ENCODE results near the gene DYNC1I1. TPM values are rescaled to one million over a fixed set of nuclear protein-coding genes. Genes with fewer than 3 reads are reported as not detected.
A peak's percentile ranks its signal among the peaks of the same experiment; 100 is the strongest.
"Not testable (repeated sequence)": the region's sequence is repeated elsewhere in the genome, so short reads cannot be mapped to it uniquely, and the experiment has no call there.

DYNC1I1 gene
- total RNA-seq, 1 experiment from 2014 or later, result 1.1 TPM

- peak; percentile 43 for DNase-seq (ENCODE audit: low read depth)
Observed at GRCh38 chr7:95906851-95907250, 134.5 kb downstream of the DYNC1I1 start.

GRCh38 chr7:95907337-95907736 lies 135.0 kb downstream of the DYNC1I1 start:
- no peak for DNase-seq (ENCODE audit: low read depth)

- no peak for DNase-seq (ENCODE audit: low read depth)
Observed at GRCh38 chr7:95908499-95908898, 136.1 kb downstream of the DYNC1I1 start.

- DNase-seq (ENCODE audit: low read depth), result no peak
Observed at GRCh38 chr7:95910341-95910740, 138.0 kb downstream of the DYNC1I1 start.

DNA sequence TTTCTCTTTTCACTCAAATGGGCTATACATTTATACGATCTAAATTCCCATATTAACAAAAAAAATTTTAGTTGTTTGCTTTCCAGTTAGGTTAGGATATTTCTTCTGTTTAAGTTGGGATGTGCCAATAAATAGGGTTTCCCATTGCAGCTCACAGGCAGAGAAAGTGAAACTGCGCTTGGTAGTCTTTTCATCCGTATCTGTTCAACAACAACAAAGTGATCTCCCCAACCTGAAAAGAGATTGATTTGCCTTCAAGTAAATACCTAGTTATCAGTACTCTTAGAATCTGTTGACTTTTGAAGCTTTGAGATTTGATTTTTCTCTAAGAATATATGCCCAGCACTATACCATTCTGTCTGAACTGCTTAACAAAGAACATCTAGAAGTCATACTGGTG lies 143.4 kb downstream of the DYNC1I1 start:
- no peak for DNase-seq (ENCODE audit: low read depth)

DNA sequence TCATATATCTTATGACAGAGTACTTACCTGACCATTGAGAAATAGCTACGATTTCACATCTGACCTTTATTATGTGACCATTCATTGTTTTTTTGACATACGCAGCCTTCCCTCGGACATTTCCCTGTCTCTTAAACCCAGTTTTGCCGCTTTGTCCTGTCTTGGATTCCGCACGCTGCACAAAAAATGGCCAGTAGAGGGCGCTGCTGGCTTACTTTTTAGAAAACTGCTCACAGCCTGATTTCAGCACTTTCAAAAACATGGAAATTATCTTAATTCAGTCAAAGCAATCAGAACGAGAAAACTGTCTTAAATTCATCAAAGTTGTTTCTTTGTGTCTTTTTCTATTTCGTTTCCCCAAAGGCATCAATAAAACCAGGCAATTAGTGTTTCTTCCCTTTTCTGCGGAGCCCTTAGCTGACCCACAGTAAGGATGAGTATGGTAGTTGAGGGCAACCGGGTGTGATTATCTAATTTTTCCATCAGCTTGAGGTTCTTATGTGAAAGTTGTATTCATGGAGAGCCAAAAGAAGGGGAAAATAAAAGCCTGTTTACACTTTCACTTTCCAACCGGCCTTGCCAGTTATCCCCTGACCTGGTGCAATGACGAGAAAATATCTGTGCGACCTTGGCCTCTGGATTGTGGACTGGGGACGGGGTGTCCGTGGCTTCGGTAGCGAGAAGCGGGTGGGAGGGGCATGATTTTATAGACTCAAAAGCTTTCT lies 144.4 kb downstream of the DYNC1I1 start:
- peak; percentile 67 for DNase-seq (ENCODE audit: low read depth)

DNA sequence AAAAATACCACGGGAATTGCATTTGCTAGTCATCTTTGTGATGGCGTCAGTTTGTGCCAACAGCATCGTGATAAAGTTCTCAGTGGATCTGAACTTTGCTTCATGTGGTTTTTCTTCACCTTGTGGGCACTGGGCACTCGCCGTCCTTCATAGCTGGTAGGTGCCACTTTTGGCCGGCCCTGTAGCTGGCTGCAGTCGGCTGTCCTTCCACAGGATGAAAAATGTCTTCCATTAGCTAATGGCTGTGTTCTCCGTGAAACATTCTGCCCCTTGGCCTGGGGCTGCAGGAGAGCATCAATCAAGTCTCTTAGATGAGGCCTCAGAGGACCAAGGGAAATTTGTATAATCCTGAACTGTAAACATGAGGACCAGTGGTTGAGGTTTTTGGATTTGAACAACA lies 145.3 kb downstream of the DYNC1I1 start:
- DNase-seq (ENCODE audit: low read depth), result no peak

GRCh38 chr7:95919556-95919955 lies 147.2 kb downstream of the DYNC1I1 start:
- no peak for DNase-seq (ENCODE audit: low read depth)

DNA sequence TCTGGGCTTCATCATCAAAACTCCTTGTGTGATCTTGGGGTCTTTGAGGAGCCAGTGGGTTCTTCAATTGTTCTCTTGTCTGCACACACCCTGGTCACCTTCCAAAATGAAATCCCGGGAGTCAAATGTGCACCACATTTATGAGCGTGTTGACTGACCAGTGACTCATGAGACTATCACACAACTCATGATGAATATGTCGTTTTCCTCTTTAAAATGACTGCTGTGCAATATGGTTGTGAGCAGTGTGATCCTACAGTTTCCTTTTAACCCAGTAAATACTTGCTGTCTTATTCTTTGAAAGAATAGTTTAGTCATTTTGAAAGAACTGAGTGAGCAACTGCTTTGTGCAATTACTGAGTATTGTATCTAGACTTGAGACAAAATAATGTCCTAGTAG lies 149.2 kb downstream of the DYNC1I1 start:
- DNase-seq (ENCODE audit: low read depth), result peak; percentile 69

DNA sequence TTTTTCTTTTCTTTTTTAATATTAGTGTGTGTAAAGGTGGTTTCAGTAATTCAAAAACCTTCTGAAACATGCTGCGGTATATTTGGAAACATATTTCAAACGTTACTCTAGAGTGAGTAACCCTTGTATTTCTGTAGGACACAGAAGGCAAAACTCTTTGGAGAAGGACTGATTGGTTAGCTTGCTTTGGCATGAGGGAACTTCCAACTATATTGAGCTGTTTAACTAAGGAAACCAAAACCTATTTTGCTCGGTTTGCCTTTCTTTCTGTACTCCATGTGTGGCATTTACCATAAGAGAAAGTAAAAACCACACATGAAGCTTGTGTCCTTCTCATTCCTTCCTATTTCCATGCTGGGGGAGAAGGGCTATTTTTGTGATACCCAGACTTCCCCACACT lies 149.8 kb downstream of the DYNC1I1 start:
- DNase-seq (ENCODE audit: low read depth), result peak; percentile 45

DNA sequence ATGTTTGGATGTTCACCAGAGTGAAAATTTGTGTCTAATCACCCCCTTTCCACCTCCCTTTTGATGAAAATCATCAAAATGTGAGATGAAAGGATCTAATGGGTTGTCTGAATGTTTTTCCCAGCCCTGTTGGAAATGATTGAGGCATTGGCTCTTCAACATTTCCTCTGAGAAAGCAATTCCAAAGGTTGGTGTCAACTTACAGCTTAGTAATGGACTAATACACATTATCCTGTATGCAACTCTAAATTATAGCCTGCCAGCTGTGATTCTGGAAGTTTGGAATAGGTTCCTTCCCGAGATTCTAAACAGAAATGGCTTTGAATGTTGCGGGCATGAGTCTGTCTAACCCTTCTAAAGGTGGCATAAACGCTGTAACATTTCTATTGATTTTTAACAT lies 152.9 kb downstream of the DYNC1I1 start:
- DNase-seq (ENCODE audit: low read depth), result peak; percentile 15

DNA sequence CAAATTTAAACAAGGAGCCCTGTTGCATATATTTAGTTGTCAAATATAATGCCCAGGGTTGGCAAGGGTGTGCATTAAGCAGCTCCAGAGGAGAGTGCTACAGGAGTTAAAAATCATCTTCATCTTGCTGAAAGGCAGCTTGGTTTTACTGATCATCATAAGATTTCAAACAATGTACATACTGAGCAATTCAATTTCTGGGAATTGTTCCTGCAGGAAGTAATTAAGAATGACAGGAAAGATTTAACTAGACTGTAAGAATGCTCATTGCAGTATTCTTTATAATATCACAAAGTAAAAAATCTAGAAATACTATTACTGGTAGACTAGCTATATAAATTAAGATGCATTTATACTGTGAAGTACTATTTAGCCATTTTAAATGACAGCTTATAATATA lies 153.6 kb downstream of the DYNC1I1 start:
- DNase-seq (ENCODE audit: low read depth), result no peak

GRCh38 chr7:95927756-95928155 lies 155.4 kb downstream of the DYNC1I1 start:
- DNase-seq (ENCODE audit: low read depth), result no peak

GRCh38 chr7:95929710-95930280 lies 157.4 kb downstream of the DYNC1I1 start:
- no peak for DNase-seq (ENCODE audit: low read depth)

DNA sequence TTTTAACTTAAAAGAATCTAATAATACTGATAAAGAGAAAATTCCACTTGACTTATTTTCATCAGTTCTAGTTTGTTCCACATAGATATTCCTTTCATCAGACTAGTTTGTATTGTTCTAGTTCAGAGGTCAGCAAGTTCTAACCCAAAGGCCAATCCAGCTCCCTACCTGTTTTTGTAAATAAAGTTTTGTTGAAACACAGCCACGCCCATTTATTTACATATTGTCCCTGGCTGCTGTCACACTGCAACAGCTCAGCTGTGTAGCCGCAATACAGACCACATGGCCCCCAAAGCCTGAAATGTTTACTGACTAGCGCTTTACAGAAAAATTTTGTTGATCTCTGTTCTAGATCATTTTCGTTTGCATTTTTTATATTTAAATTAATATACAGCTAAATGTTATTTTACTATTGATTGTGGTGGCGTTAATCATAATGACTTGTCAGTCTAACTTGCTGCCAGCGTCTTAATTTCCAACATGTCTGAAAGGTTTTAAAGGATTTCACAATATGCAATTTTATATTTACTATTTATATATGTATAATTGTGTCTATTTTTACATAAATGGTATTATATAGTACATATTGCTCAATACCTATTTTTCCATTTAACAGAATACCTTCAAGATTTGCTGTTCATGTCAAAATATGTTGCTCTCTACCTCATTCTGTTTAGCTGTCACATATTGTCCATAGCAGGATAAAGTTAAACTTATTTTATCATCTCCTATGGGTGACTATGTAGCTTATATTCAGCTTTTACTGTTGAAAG lies 159.3 kb downstream of the DYNC1I1 start:
- no peak for DNase-seq (ENCODE audit: low read depth)

DNA sequence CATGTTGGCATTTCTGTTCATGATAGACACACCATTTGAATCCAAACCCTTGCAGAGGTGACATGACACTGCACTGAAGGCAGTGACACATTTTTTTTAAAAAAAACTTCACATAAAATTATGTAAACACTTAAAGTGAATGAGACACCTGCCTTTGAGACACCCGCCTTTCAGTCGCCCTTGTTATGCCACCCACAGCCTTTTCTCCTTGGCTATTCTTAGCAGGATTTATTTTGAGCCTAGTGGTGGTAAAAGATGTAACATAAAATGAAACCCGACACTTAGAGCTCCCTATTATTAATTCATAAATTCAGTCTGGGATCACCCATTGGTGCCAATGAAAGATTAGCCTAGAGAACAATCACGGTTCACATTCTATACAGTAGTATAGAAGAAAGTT lies 161.3 kb downstream of the DYNC1I1 start:
- no peak for DNase-seq (ENCODE audit: low read depth)

DNA sequence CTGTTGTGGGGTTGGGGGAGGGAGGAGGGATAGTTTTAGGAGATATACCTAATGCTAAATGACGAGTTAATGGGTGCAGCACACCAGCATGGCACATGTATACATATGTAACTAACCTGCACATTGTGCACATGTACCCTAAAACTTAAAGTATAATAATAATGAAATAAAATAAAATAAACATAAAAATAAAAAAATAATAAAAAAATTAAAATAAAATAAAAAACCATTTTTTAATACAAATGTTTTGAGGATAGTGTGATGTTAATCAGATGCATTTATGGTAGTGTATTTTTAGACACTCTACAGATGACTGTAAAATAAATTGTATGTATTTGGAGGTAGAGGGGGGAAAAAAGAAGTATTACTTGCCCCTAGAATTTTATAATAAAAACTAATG lies 172.5 kb downstream of the DYNC1I1 start:
- DNase-seq (ENCODE audit: low read depth), result not testable (repeated sequence)

- peak; percentile 30 for DNase-seq (ENCODE audit: low read depth)
Observed at GRCh38 chr7:95950698-95951097, 178.3 kb downstream of the DYNC1I1 start.

DNA sequence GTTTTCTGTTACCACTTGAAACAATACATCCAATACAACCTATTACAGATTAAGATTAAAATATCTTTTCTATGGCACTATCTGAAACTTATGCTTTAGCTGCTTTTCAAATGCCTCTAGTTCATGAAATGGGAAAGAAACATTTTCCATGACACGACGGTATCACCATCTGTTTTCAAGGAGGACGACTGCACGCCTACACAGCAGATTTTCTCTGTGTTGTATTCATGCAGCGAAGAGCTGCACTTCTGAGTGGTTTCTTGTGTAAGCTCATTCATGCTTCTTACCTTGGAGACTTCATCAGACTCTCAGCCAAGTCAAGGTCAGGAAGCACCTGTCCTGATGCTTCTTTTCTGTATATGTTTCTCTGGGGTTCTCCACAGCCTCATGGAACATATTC lies 179.2 kb downstream of the DYNC1I1 start:
- DNase-seq (ENCODE audit: low read depth), result no peak

DNA sequence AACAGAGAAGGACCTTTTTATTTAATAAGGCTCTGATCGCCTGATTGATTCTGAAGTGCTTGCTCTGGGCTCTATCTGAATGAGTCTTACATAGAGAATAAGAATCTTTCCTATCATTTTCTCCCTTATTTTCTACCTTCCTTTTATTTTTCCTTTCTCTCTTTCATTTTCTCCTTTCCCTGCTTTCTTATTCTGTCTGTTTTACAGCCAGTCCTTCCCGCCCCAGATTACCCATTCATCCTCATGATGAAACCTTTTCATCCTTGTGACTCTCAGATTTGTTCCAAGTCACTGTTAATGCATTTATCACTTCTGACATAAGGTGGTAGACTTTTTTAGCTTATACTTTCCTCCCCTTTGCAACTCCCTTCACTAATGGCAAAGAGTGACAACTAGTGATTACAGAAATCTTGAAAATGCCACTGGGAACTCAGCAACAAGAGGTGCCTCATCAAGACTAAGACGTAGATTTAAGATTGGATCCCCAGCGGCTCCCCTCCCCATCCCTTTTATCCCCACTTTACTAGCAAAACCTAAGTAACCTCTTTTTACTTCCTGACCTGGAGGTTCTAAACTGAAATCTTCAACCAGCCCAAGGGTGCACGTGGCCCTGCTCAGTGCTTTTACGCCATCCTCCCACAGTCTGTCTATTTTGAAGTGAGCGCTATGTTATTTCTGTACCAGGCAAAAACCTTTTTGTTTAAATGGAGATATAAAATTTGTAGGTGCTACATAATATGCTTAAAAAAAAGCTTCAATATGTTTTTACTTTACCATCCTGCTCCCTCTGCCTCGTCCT lies 179.8 kb downstream of the DYNC1I1 start:
- DNase-seq (ENCODE audit: low read depth), result no peak

GRCh38 chr7:95952851-95953250 lies 180.5 kb downstream of the DYNC1I1 start:
- DNase-seq (ENCODE audit: low read depth), result no peak

DNA sequence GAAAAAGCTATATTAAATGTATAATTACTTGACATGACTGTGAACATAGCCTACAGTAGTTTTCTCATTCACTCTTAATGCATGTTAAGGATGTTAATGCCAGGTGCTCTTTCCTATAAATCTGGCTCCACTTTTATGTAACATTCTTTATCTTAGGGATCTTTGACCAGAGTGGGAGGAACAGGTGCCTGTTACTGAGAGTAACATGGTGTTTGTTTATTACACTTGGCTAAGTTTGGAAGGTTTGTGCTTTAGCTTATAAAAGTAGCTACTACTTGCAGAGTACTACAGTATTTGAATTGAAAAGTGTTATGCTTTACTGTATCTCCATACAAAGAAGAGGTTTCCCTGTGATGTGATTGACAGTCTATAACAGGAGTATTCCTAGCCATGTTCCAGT lies 183.4 kb downstream of the DYNC1I1 start:
- no peak for DNase-seq (ENCODE audit: low read depth)

Data from LHCN-M2 (cell line).